ENCODE measurements around the gene ABHD5.

ABHD5 gene

DNA sequence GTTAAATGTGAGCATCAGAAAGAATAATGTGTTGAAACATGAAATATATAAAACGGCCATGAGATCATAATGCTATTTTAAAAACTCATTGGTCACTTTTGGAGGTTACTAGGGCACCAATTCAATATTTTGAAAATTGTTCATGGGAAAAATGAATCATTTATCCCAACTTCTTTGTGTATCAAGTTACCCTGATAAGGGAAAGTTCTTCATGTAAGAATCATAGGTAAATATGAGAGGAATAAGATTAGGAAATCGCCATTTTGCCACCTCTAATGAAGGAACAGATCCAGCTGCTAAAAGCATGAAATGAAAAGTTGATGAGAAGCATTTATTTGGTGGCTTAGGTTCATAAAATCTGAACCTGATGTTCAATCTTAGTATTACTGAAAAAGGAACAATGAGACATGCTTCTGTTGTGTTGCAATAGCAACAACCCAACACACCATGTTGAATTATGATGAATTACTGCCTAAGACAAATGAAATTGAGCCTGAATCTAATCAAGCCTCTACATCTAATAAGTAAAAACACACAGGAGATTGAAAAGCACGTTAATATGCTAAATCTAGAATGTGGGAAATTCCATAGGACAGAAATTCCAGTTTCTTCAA lies 32.5 kb downstream of the ABHD5 start:
- TF ChIP-seq, protein P1, sequence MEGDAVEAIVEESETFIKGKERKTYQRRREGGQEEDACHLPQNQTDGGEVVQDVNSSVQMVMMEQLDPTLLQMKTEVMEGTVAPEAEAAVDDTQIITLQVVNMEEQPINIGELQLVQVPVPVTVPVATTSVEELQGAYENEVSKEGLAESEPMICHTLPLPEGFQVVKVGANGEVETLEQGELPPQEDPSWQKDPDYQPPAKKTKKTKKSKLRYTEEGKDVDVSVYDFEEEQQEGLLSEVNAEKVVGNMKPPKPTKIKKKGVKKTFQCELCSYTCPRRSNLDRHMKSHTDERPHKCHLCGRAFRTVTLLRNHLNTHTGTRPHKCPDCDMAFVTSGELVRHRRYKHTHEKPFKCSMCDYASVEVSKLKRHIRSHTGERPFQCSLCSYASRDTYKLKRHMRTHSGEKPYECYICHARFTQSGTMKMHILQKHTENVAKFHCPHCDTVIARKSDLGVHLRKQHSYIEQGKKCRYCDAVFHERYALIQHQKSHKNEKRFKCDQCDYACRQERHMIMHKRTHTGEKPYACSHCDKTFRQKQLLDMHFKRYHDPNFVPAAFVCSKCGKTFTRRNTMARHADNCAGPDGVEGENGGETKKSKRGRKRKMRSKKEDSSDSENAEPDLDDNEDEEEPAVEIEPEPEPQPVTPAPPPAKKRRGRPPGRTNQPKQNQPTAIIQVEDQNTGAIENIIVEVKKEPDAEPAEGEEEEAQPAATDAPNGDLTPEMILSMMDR (IDR thresholded peaks at IDR 0.05; ENCODE audit: low read depth, low read length, missing control alignments), result no peak
- DNase-seq (ENCODE audit: extremely low read depth, low read depth), result no peak
- H3K4me3 ChIP-seq (replicated peaks; ENCODE audit: low read depth, low read length), result no peak overlapping the region

DNA sequence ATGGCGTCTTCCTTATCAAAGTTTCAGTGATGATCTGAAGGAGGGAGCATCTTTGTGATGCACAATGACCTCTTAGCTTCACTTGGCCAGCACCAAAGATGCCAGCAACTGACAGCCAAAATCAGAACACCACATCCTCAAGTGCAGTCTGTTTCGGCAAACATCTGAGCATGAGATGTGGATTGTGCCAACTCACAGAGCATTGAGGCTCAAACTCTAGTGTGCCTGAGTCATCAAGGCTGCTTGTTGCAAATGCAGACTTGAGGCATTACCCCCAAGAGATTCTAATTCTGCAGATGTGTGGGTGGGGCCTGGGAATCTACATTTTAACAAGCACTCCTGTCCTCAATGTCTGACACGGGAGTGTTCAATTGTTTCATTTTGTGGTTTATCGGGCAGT lies 35.8 kb downstream of the ABHD5 start:
- TF ChIP-seq, protein P1 (IDR thresholded peaks at IDR 0.05; ENCODE audit: low read depth, low read length, missing control alignments), result no peak
- H3K4me3 ChIP-seq (replicated peaks; ENCODE audit: low read depth, low read length), result no peak overlapping the region
- no peak for DNase-seq (ENCODE audit: extremely low read depth, low read depth)

DNA sequence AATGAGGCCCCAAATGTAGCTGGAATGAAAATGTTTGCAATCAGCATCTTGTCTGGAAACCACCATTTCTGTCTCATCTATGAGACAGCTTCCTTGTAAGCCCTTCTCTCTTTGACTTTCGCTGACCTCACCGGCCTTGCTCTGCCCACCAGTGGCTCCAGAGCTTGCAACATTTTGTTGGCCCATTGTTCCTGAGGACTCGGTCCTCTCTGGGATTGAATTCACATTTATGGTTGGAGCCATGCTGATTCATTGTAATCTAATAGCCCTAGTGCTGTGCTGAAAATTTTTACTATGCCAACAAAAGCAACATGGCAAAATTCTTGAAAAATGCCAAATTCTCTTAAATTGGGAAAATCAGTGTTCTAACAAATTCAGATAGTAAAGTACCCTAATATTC lies 37.2 kb downstream of the ABHD5 start:
- DNase-seq (ENCODE audit: extremely low read depth, low read depth), result no peak
- TF ChIP-seq, protein P1 (IDR thresholded peaks at IDR 0.05; ENCODE audit: low read depth, low read length, missing control alignments), result no peak
- H3K4me3 ChIP-seq (replicated peaks; ENCODE audit: low read depth, low read length), result no peak overlapping the region

DNA sequence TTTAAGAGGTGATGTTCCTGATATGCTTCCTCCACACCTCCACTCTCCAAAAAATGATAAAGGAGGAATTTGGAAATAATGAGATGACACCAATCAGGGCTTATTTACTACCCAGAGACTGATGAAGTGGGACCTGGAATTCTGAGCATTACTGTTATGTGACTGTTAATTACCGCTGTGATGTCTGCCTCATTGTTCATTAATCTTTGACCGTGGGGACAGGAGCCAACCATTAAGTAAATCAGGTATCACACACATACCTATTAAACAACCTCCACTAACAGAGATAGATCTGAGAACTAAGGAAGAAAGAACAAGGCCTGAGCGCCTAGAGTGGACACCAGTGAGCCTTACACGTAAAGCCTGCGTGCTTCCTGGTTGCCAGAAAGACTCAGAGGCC lies 37.7 kb downstream of the ABHD5 start:
- TF ChIP-seq, protein P1 (IDR thresholded peaks at IDR 0.05; ENCODE audit: low read depth, low read length, missing control alignments), result no peak
- DNase-seq (ENCODE audit: extremely low read depth, low read depth), result no peak
- no peak overlapping the region for H3K4me3 ChIP-seq (replicated peaks; ENCODE audit: low read depth, low read length)

DNA sequence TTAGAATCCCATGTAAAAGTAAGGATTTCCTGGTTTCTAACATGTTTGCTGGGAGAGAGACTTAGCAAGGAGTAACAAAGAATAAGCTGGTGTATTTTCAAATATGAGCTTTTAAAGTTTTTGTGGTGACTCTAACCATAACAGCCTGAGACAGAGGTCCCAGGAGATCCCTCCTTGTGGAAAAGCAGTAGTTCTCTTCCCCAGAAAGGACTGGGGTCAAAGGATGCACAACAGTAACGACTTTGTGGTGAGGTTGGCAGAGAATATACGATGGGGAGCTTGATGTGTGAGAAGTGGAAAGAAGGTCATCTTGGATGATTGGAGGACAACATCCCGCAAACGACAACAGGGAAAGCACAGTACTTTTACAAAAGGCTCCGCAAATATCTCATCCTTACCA lies 38.2 kb downstream of the ABHD5 start:
- DNase-seq (ENCODE audit: extremely low read depth, low read depth), result no peak
- H3K4me3 ChIP-seq (replicated peaks; ENCODE audit: low read depth, low read length), result no peak overlapping the region
- TF ChIP-seq, protein P1 (IDR thresholded peaks at IDR 0.05; ENCODE audit: low read depth, low read length, missing control alignments), result no peak

DNA sequence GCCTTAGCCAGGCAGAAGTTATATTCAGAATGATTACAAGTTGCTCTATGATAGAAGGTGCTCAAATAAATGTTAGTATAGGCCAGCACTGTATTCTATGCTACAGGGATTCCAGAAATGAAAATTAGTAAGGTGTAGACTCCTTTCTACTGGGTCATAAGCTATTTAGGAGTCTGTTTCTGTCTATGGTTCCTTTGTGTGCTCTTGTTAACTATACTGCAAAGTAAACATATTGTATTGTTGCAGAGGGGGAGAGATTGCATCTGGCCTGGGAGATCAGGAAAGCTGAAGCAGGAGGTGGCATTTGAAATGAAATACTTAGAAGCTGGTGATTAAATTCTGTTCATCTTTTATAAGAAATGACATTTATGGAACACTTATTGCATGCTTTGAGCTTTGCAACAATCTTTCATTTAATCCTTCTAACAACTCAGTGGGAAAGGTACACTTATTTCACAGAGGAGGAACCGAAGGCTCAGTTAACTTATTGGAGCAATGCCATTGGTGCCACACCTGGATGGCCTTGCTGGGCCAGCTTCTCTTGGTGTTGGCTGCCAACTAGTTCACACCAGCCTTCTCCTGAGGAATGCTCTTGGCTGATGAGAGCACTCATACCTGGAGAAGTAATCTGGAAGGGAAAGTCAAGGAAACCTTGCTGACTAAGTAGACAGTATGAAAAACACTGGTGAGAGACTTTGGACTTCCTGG lies 39.1 kb downstream of the ABHD5 start:
- no peak for DNase-seq (ENCODE audit: extremely low read depth, low read depth)
- TF ChIP-seq, protein P1 (IDR thresholded peaks at IDR 0.05; ENCODE audit: low read depth, low read length, missing control alignments), result no peak
- H3K4me3 ChIP-seq (replicated peaks; ENCODE audit: low read depth, low read length), result no peak overlapping the region

All from HFF-Myc (cell line).